Myometrial cell (primary cell): Measurements from ENCODE around the gene NXN. TPM values are rescaled to one million over a fixed set of nuclear protein-coding genes. Genes with fewer than 3 reads are reported as not detected.

Source experiments
- total RNA-seq: library from RNA; depleted of rRNA; stranded (reverse); fragments of >200 nt; gene quantifications from 2 replicates; pipeline ENCODE4 v1.2.3, GENCODE V29; 2015

Gene NXN
- total RNA-seq: 93.9 and 97.2 TPM in 2 replicates

GRCh38 chr17:979539-980405 lies at the start of gene NXN:
NXN (minus strand) TSS chr17:979776.

GRCh38 chr17:996554-997344 lies 17.2 kb upstream of the NXN start, which contains the start of gene TIMM22:
TIMM22 (plus strand) TSS chr17:997129; CDS start chr17:997143, 14 bp downstream.

GRCh38 chr17:781805-782731 lies 197.5 kb downstream of the NXN start, which contains the start of the genes GLOD4 and MRM3:
GLOD4 (minus strand) TSS chr17:782280; CDS start chr17:782255, 25 bp downstream.
MRM3 (plus strand) TSS chr17:782353; CDS start chr17:782379, 26 bp downstream.

GRCh38 chr17:752002-752619 lies 227.5 kb downstream of the NXN start, which contains the start of gene GEMIN4:
GEMIN4 (minus strand) TSS chr17:752264; CDS start chr17:752142, 122 bp downstream.

Other genes starting within 250 kb of the NXN start
- 17.9 and 19.1 TPM in 2 replicates for gene TLCD3A, start 247.2 kb downstream of the NXN start, total RNA-seq
- 14.0 and 21.6 TPM in 2 replicates for gene GEMIN4, start 227.5 kb downstream of the NXN start, total RNA-seq
- 29.4 and 66.9 TPM in 2 replicates for gene GLOD4, start 197.5 kb downstream of the NXN start, total RNA-seq
- gene MRM3, start 197.4 kb downstream of the NXN start, total RNA-seq: 23.9 and 31.9 TPM in 2 replicates
- 18.8 and 19.3 TPM in 2 replicates for gene TIMM22, start 17.4 kb upstream of the NXN start, total RNA-seq
- 34.7 and 46.7 TPM in 2 replicates for gene ABR, start 200.2 kb upstream of the NXN start, total RNA-seq